NCI-H526 treated with DMSO at 0.1 percent for 48 hours (cell line): ENCODE results near the gene DLL1.
A peak's percentile ranks its signal among the peaks of the same experiment; 100 is the strongest.

Experiments used
- DNase-seq: peaks from one replicate; lab custom pipeline; 2025; lab: John Stamatoyannopoulos, UW

Gene DLL1

DNA sequence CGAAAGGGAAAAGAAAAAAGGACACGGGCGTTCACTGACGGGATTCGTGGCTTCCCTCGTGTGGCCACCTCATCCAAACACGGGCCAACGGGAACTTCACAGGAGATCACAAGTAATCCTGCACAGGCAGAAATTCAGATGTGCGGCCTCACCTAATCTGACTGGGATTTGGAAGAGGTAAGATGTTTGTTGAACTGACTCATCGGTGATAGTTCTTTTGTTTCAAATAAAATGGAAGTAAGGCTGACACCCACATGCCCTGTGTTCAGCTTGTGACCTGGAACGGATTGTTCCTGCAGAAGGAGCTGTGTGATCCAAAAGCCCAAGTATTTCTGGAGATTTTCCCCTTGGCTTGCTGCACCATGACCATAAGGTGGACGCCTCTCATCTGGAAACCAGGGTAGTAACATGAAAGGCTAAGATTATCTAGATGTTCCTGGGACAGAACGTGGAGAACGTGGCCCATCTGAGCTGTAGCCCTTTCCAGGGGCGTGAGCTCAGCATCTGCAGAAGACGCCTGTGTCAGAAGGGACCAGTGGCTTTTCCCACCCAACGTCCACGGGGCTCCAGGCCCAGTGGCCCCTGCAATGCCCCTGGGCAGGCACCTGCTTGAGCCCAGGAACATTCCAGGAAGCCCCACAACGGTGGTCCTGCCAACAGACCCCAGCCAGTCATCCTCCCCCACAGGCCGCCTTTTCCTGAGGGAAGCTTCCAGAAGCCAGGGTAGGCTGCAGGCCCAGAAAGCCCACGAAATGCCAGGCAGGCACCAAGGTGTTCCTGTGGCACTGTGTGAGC lies 39.7 kb downstream of the DLL1 start:
- no peak for DNase-seq

DNA sequence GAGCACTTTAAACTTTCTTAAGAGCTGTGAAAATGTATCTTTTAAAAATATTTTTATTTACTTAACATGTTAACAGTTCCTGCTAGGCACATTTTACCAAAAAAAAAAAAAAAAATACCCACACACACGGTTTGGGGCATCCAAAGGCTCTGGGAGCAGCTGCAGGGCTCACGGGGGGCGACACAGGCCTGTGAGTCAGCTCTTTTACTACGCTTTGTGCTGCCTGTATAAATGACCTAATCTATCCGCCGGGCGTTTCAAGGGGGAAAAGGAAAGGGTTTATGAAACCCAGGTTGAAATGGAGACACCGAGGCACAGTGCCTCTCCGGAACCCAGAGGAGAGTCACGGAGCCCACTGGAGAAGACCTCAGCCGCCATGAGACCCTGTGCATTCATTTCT lies 40.4 kb downstream of the DLL1 start:
- no peak for DNase-seq

DNA sequence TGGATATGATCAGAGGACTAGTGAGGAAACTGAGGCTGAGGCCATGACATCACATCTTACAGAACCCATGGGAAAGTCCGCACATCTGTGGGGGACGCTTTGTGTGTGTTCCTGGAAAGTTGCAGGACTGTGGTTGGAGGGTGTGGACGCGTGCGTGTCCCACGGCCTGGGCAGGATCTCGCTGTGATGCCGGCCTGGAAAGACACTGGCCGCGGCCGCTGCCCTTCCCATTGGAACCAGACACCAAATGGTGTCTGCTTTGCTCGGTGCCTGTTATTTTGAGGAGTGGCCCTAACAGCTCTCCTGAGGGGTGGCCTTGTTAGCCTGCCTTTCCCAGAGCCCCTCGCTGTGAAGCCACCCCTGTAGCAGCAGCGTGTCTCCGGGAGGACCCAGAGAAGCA lies 41.1 kb downstream of the DLL1 start:
- no peak for DNase-seq

DNA sequence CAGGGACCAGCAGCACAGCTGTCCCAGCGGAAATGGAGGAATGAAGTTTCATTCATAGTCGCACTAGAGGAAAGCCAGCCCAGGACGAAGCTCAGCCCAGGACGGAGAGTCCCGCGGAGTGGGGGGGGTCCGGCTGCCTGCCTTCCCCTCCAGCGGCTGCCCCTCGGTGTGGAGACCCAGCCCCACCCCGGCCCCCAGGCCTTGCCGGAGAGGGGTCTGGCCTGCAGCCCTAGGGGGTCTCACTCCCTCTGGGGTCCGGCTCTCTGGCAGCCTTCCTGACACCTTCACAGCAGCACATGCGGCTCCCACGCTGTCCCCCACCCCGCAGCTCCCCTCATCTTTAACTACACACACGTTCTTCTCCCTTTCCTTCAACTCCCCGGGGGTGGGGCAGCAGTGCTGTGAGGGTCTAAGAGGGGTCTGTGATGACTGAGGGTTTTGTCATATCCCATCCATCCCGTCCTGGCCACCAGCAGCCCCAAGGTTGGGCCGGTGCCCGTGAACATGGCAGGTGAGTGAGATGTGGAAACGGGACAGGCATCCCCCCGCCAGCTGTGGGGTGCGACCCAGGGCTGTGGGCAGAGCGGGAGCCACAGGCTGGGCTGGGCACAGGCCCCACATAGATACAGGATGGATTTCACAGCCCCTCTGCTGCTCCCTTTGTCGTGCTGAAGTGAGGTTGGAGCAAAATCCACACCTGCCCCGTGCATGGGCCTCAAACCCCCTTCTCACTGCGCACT lies 41.8 kb downstream of the DLL1 start:
- DNase-seq, result no peak

DNA sequence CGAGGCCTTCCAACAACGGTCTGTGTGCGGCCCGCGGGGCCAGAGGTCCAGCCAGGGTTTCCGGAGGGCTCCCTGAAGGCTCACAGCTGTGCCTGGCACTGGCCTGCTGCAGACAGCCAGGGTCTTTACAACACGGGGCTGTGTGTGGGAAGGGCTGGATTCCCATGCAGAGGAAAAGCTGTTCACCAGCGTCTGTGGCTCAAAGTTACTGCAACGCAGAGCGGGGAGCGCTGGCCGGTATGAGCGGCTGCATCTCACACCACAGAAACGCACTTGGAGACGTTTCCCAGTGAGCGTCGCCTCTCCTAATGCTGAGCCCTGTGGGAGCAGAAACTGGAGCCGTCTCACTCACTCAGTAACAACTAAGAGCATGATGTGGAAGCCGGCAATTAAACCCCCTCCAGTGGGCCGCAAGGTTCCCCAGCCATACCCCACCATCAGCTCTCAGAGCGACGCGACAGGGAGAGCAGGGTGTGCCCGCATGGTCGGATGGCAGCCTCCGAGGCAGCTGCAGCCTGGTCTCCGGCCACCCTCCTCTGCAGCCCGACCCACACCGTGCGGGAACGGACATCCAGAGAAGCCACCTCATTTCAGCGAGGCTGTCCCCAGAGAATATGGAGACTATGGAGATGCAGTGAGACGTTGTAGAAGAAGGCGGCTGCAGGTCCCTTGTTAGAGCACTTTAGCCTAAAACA lies 42.6 kb downstream of the DLL1 start:
- DNase-seq, result no peak

DNA sequence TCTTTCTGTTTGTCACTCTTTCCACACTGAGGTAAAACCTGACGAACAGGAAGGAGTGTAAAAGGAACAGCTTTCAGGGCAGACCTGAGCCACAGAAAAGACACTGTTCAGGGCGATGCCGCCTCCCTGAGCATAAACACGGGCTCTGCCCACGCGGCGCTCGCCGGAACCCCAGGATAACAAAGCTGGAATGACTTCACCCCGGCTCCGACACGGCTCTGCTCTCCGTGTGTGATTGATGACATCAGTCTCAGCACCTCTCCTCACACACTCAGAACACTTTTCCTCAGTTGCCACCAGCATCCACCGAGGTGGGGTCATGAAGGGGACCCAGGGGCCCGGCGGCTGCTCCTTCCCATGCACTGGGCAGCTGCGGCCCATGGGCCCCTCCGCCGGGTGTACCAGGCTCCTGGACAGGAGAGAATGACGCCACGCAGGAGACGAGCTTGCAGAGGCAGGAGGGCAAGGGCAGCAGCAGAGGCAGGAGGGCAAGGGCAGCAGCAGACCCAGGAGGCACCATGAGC lies 43.6 kb downstream of the DLL1 start:
- no peak for DNase-seq

DNA sequence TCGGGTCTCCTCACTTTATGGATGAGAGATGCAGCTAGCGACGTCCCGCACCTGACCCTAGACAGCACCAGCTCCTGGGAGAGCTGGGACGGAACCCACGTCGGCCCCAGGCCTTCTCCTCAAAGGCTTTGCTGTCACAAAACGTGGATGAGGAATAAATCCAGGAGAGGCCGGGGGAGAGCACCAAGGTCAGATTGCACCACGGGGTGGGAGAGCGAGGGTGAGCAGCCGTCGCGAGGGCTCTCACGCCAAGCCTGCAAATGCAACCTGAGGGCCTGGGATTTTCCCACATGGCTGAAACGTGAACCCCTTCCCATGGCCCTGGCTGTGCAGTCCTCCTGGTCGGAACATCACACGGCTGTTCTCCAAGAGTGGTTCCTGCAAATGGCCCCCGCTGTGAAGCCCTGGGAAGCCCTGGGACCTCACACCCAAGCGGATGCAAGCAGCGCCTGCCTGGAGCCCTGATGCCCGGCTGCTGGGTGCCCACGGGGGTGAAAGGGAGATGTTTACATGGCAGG lies 45.3 kb downstream of the DLL1 start:
- no peak for DNase-seq

DNA sequence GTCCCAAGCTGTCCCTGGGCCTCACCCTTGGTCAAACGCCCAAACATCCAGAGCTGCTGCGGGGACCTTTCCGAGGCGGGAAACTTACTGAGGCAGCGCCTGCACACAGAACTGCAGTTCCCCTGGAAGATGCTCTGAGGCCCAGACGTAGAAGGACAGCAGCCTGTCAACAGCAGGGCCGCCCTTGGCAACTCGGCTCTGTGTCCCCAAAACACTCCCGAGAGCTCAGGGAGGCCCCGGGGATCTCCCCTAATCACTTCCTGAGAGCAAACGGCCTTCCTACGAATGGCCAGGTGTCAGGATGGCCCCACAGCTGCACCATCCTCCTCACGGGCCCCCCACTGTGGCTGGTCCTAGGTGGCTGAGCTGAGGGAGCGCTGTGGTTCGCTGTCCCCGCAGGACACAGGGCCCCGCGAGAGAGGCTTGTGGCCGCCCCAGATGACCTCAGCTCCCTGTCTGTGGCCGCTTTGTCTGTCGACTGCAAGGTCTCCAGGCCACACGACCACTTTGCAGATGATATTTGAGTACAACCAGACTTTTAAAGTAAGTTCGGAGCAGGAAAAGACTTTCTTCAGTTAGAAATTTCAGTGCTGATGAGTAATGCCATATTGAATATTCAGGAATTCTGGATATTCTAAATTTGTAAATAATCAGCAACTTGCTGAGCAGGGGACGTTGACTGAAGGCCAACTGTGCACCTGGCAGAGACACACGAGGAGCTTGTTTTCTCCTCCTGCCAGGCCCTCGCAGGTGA lies 46.0 kb downstream of the DLL1 start:
- no peak for DNase-seq

DNA sequence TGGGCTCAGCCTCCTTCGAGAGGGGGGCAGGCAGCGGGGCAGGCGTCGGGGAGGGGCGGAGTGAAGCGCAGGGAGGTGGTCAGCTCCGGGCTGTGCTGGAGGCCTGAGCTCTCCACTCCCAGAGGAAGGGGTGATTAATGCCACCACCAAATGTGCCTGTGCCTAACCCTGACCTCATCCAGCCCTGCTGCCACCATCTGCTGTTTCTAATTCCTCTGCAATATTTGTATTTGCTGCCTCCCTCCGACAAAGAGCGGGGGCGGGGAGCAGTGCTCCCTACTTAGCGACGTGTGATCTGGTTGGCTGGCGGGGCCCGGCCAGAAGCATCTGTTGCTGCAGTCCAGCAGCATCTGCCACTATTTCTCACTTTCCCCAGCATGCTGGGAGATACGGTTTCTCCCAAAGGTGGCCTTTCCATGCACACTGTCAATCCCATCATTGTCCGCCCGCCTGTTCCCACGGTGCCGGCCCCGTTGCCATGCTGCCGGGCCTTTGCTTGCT lies 47.0 kb downstream of the DLL1 start:
- DNase-seq, result no peak

DNA sequence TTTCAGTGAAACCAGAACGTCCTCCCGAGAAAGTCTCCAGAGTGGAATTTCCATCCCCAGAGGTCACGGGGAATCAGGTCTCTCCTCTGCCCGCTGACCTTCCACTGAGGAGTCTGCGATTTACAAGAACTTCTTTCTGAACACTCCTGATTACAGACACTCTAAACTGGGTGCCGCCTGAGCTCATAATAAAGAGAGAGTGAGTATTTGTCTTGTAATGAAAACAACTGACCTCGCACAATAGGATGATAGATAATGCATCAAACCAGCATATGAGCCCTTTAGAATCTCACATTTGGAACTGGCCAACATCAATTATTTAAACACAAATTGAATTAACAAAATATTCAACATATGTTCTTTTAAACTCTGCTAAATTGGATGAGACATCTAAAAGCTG lies 47.5 kb downstream of the DLL1 start:
- no peak for DNase-seq

DNA sequence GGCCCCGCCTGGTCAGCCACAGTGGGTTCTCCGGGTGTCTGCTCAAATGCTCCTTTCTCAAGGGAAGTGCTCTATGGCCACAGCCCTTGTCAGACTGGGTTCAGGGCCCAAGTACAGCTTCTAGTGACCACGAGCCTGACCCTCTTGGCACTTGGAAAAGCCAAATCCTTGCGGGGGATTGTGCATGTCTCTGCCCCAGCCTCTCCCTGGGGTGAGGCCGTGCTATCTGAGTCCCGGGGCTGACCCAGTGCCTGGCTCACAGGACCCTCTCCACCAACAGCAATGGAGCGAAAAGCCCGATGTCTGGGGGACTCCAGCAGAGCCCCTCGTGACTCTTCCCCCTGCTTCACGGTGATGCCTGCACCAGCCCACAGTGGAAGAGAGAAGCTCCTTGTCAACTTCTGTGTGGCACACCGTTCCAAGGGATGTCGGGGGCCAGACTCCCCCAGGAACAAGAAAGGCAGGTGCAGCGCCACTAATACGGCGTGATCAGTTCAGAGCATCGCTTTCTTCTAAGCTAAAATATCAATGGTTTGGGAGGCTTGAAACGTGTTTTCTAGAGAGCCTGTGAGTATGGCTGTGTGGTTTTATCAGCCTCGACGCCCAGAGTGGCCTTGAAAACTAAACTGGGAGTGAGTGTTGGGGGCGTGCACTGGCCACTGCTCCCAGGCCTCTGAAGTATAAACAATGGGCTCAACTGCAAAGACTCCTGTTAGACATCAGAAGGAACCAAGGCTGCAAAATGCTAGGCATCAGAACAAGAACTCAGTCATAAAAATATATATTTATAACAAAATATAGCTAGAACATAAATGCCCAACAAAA lies 51.9 kb downstream of the DLL1 start:
- no peak for DNase-seq

DNA sequence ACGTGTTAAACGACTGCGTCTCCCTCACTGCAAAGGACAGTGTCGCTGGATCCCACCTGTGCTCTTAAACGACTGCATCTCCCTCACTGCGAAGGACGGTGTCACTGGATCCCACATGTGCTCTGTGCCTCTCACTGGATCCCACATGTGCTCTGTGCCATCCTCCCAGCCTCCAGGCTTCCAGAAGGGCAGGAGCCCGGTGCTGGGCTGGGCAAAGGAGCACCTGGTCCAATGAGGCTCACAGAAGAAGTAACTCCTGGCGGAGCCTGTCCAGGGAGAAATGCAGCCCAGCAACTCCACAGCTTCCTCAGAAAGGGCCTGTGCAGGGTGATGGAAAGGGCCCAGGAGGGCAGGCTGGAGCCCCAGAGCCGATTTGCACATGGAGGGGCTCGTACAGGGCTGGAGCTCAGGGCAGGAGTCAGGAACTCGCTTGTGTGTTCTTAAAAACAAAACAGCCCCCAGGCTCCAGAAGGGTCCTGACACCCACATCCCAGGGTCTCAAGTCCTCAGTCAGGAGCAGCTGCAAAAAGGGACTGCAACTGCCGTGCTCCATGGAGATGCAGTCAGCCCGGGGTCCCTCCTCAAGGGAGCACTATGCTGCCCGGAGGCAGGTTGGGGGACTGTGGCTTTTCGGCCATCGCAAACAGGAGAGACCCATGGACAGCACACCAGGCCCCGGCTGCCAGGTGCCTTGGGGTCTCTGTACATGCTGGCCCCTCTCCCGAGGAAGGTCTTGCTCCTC lies 52.7 kb downstream of the DLL1 start:
- no peak for DNase-seq

DNA sequence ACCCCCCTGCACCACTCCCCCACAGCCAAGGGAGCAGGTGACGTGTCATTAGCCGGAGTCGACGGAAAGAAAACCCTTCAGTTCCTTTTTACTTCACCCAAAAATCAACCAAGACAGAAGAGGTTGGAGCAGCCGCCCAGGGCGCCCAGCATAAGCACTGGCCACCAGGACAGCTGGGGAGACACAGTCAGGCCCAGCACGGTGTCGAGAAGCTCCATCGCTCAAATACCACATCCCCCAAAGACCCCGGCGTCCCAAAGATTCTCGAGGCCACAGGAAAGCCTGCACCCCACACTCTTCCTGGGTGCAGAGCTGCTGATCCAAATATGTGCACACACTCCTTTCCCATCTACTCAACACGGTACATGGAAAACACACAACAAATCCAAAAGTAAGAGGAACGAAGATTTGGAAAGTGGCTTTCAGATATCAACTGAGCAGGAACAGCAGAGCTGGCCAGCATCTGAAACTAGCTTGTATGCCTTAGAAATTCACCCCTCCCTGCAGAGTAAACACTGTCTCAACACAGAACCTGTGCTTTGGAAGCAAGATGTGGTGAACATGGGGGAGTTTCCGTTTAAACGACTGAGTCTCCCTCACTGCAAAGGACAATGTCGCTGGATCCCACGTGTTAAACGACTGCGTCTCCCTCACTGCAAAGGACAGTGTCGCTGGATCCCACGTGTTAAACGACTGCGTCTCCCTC lies 54.6 kb downstream of the DLL1 start:
- no peak for DNase-seq

DNA sequence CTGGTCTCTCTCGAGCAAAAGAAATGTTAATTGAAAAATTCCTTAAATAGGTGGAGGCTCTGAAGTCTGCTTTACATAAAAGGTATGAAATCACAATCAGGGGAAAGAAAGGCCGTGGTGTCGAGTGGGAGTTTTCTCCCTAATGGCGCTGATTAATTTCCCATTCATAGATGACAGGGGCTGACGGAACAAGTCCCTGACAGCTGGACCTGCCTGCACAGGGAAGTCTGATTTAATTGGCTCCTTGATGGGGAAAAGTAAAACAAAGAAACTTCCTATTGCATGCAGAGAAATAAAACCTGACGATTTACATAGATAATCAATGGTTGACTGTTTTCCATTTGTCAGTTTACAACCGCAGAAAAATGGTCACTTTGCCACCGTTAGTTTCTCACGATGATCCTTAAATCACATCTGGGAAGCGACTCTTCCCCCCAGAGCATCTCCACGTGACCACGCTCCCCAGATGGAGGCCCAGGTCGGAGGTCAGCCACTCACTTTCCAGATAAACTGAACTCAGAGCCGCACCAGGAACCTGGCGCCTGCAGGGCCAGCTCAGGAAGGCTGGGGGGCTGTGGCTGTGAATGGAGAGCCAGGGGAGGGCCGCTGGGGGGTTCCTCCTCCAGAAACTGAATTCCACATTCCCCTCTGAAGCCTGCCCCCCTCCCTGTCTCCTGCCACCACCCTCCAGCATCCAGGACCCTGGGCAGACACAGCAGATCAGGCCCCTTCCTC lies 55.3 kb downstream of the DLL1 start:
- DNase-seq, result peak; percentile 13

DNA sequence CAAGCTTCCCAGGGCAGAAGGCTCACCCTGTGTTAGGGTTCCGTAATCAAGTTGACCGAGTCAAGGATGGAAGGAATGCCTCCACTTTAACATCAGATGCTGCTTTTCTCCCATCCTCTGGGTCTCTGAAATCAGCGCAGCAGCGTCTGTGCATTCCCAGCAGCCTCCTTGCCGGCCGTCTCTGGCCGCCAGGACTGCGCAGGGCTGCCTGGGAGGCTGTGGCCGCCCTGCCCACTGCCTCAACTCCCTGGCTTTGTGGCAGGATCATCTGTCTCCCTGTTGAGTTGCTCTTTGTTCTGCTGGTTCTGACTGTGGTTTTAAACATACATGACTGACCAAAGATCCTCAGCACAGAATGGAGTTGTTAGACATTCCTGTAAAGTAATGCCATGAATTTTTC lies 56.5 kb downstream of the DLL1 start:
- no peak for DNase-seq

DNA sequence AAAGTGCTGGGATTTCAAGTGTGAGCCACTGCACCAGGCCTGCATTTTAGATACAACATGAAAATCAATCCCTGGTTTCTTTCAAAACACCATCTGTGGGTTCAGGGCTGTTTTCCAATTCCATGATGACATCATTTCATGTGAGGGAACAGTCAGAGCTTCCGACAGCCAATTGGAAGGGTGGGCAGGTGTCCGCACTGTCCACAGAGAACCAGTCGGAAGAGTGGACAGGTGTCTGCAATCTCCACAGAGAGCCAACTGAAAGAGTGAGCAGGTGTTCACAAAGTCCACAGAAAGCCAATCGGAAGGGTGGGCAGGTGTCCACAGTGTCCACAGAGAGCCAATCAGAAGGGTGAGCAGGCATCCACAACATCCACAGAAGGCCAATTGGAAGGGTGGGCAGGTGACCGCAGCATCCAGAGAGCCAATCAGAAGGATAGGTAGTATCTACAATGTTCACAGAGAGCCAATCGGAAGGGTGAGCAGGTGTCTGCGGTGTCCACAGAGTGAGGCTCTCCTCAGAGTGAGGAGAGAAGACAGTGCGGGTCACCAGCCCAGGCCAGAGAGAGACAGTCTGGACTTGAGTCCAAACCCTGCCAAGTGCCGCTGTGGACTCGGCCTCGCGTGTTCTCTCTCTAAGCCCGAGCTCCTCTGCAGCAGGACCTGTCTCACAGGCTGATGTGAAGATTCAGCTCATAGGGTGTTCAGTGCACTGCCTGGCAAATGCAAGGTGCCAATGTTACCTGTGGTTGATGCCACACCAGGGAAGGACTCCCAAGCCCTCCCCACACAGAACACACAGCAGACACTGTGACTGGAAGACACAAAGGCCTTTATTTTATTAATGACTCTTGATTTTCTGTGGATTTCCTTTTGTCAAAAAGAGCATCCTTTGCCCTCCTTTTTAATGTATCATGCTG lies 57.3 kb downstream of the DLL1 start:
- DNase-seq, result no peak
